ENCODE measurements around the gene FOXN1. TPM values are rescaled to one million over a fixed set of nuclear protein-coding genes. Genes with fewer than 3 reads are reported as not detected.

Gene FOXN1
- total and polyA plus RNA-seq, 2 donors (not counting 1 experiment from before 2014, with no cell fraction given) = not detected

- no peak for DNase-seq (ENCODE audit: low read depth in 2 of 2)
- Histone ChIP-seq H2AFZ (ENCODE audit: low read length) (no peak overlapping the region), H4K20me1 (ENCODE audit: control insufficient read depth, extremely low read depth, insufficient read depth, low read length) (no peaks in the 10 kb centered on the region)
Observed at GRCh38 chr17:28528327-28529012, 22.3 kb downstream of the FOXN1 start.

GRCh38 chr17:28529013-28529400, 22.9 kb downstream of the FOXN1 start:
- DNase-seq (ENCODE audit: low read depth in 2 of 2) = no peak
- Histone ChIP-seq H3K9ac (ENCODE audit: insufficient read depth, low read length) (no peak overlapping the region), H3K4me1 (ENCODE audit: control insufficient read depth, extremely low read depth, insufficient read depth, low read length) (no peaks in the 10 kb centered on the region), H3K79me2 (ENCODE audit: control insufficient read depth, insufficient read depth, low read length) (no peaks in the 10 kb centered on the region), H2AFZ (ENCODE audit: low read length) (no peak overlapping the region), H3K27me3 (ENCODE audit: control insufficient read depth, insufficient read depth, low read length) (peaks cover 4% of the 10 kb centered on the region), H4K20me1 (ENCODE audit: control insufficient read depth, extremely low read depth, insufficient read depth, low read length) (no peaks in the 10 kb centered on the region), H3K4me3 (replicated peaks in 1 of 4; ENCODE audit: control extremely low read depth in 1 of 4, insufficient read depth in 1 of 4, low read depth in 3 of 4, low read length in 4 of 4) (no peak overlapping the region), H3K36me3 (ENCODE audit: control insufficient read depth, insufficient read depth, low read length) (no peaks in the 10 kb centered on the region), H3K27ac (ENCODE audit: insufficient read depth, low read length) (no peak overlapping the region), H3K4me2 (ENCODE audit: extremely low read depth, insufficient read depth, low read length) (no peak overlapping the region), H3K9me3 (ENCODE audit: control insufficient read depth, insufficient read depth, low read depth, low read length) (no peaks in the 10 kb centered on the region)
- TF ChIP-seq EZH2 (IDR thresholded peaks at IDR 0.05; ENCODE audit: low read length, missing control alignments) (no peak), CTCF (conservative IDR thresholded peaks at IDR 0.05 in 1 of 2, IDR thresholded peaks at IDR 0.05 in 1 of 2; ENCODE audit: low read depth in 1 of 2, low read length in 2 of 2) (no peak)

More at GRCh38 chr17:28528327-28529012, 22.3 kb downstream of the FOXN1 start:
- Histone ChIP-seq H3K36me3 (ENCODE audit: control insufficient read depth, insufficient read depth, low read length) (no peaks in the 10 kb centered on the region), H3K4me2 (ENCODE audit: extremely low read depth, insufficient read depth, low read length) (no peak overlapping the region), H3K9ac (ENCODE audit: insufficient read depth, low read length) (no peak overlapping the region), H3K4me3 (replicated peaks in 1 of 4; ENCODE audit: control extremely low read depth in 1 of 4, insufficient read depth in 1 of 4, low read depth in 3 of 4, low read length in 4 of 4) (no peak overlapping the region), H3K79me2 (ENCODE audit: control insufficient read depth, insufficient read depth, low read length) (no peaks in the 10 kb centered on the region), H3K27me3 (ENCODE audit: control insufficient read depth, insufficient read depth, low read length) (peaks cover 4% of the 10 kb centered on the region), H3K4me1 (ENCODE audit: control insufficient read depth, extremely low read depth, insufficient read depth, low read length) (no peaks in the 10 kb centered on the region), H3K9me3 (ENCODE audit: control insufficient read depth, insufficient read depth, low read depth, low read length) (no peaks in the 10 kb centered on the region), H3K27ac (ENCODE audit: insufficient read depth, low read length) (no peak overlapping the region)
- TF ChIP-seq EZH2 (IDR thresholded peaks at IDR 0.05; ENCODE audit: low read length, missing control alignments) = no peak
- TF ChIP-seq CTCF (conservative IDR thresholded peaks at IDR 0.05 in 1 of 2, IDR thresholded peaks at IDR 0.05 in 1 of 2; ENCODE audit: low read depth in 1 of 2, low read length in 2 of 2) = no peak

- TF ChIP-seq CTCF (conservative IDR thresholded peaks at IDR 0.05 in 1 of 2, IDR thresholded peaks at IDR 0.05 in 1 of 2; ENCODE audit: low read depth in 1 of 2, low read length in 2 of 2) = no peak
- TF ChIP-seq EZH2 (IDR thresholded peaks at IDR 0.05; ENCODE audit: low read length, missing control alignments) = no peak
- Histone ChIP-seq H3K4me2 (ENCODE audit: extremely low read depth, insufficient read depth, low read length) (no peak overlapping the region), H3K79me2 (ENCODE audit: control insufficient read depth, insufficient read depth, low read length) (no peaks in the 10 kb centered on the region)
Observed at GRCh38 chr17:28530250-28530649, 24.1 kb downstream of the FOXN1 start.

More at GRCh38 chr17:28530250-28530649, 24.1 kb downstream of the FOXN1 start:
- H3K27ac ChIP-seq (ENCODE audit: insufficient read depth, low read length) = no peak overlapping the region
- no peaks in the 10 kb centered on the region for H4K20me1 ChIP-seq (ENCODE audit: control insufficient read depth, extremely low read depth, insufficient read depth, low read length)
- H3K36me3 ChIP-seq (ENCODE audit: control insufficient read depth, insufficient read depth, low read length) = no peaks in the 10 kb centered on the region
- H3K27me3 ChIP-seq (ENCODE audit: control insufficient read depth, insufficient read depth, low read length) = peaks cover 4% of the 10 kb centered on the region
- no peaks in the 10 kb centered on the region for H3K9me3 ChIP-seq (ENCODE audit: control insufficient read depth, insufficient read depth, low read depth, low read length)
- no peaks in the 10 kb centered on the region for H3K4me1 ChIP-seq (ENCODE audit: control insufficient read depth, extremely low read depth, insufficient read depth, low read length)
- no peak for DNase-seq (ENCODE audit: low read depth in 2 of 2)
- H3K4me3 ChIP-seq (replicated peaks in 1 of 4; ENCODE audit: control extremely low read depth in 1 of 4, insufficient read depth in 1 of 4, low read depth in 3 of 4, low read length in 4 of 4) = no peak overlapping the region
- H2AFZ ChIP-seq (ENCODE audit: low read length) = no peak overlapping the region
- H3K9ac ChIP-seq (ENCODE audit: insufficient read depth, low read length) = no peak overlapping the region

Data from fibroblast of lung (primary cell).